K562 (cell line): ENCODE data around the gene RAB21. TPM values are rescaled to one million over a fixed set of nuclear protein-coding genes. Genes with fewer than 3 reads are reported as not detected.

Source experiments
- ARID3A ChIP-seq: IDR thresholded peaks from 2 replicates; pipeline ENCODE4 v1.6.1; 2012; ENCODE audit warnings: low read depth, low read length, improper control_type of control experiment, borderline replicate concordance
- CHD1 ChIP-seq: fragments of 200-600 bp; sonication (generic); IDR thresholded peaks from one replicate; pipeline ENCODE4 v1.6.1; 2012; ENCODE audit warnings: mild to moderate bottlenecking, moderate library complexity, low read length, inconsistent platforms
- ELK3 ChIP-seq: fragments of 450-650 bp; formaldehyde crosslinking; IDR thresholded peaks from 2 replicates; pipeline ENCODE4 v1.4.0; 2020; ENCODE audit warnings: mild to moderate bottlenecking
- NCOA6 ChIP-seq: fragments of 450-650 bp; IDR thresholded peaks from 2 replicates; pipeline ENCODE4 v1.6.1; 2017; ENCODE audit warnings: mild to moderate bottlenecking
- PREB ChIP-seq: sonication (generic); formaldehyde crosslinking; IDR thresholded peaks from 2 replicates; pipeline ENCODE4 v1.8.1; 2023; ENCODE audit warnings: mild to moderate bottlenecking, missing genetic modification reagents
- RERE ChIP-seq: sonication (generic); formaldehyde crosslinking; IDR thresholded peaks from 2 replicates; pipeline ENCODE4 v1.8.0; 2023; ENCODE audit warnings: missing genetic modification reagents, mild to moderate bottlenecking, borderline replicate concordance
- RFX1 ChIP-seq: fragments of 450-650 bp; IDR thresholded peaks from 2 replicates; pipeline ENCODE4 v1.6.1; 2016; ENCODE audit warnings: mild to moderate bottlenecking, moderate library complexity
- SAFB ChIP-seq: fragments of 200-400 bp; formaldehyde crosslinking; IDR thresholded peaks from 2 replicates; pipeline ENCODE4 v1.6.1; 2017; ENCODE audit warnings: low read depth, low read length, borderline replicate concordance
- SIRT6 ChIP-seq: IDR thresholded peaks from one replicate; pipeline ENCODE4 v1.6.1; 2012; ENCODE audit warnings: low read depth, mild to moderate bottlenecking, control low read depth, inconsistent platforms, low read length, moderate library complexity
- SMARCA5 ChIP-seq: fragments of 450-650 bp; IDR thresholded peaks from 2 replicates; pipeline ENCODE4 v1.6.1; 2016
- ZMIZ1 ChIP-seq, 2 experiments: fragments of 150-350 bp in 1 of 2; IDR thresholded peaks; 2 replicates each; pipeline ENCODE4 v1.6.1; 2012 to 2016; ENCODE audit warnings: low read depth in 2 of 2, low read length in 2 of 2, mild to moderate bottlenecking in 1 of 2, moderate library complexity in 1 of 2
- ZNF507 ChIP-seq: conservative IDR thresholded peaks from 2 replicates; pipeline ENCODE4 v1.6.1; 2017; ENCODE audit warnings: missing genetic modification characterization, missing compliant biosample characterization
- polyA plus RNA-seq, 8 experiments: library from polyadenylated mRNA; depleted of rRNA in 4 of 8; stranded (reverse) in 5 of 8; unstranded in 3 of 8; fragments of >200 nt; fragmentation: Nextera tagmentation in 2 of 8; fragmentation: Illumina TruSeq in 1 of 8; extraction: Ambion mirVana in 2 of 8; extraction: Trizol in 1 of 8; gene quantifications; 2 replicates each; pipeline versions ENCODE4 v1.2.1 to v1.2.3, GENCODE V29; 2011 to 2014; ENCODE audit warnings: inconsistent platforms in 1 of 8, missing spikeins in 1 of 8
- total RNA-seq, 7 experiments: library from RNA; depleted of rRNA in 6 of 7; stranded (reverse); fragments of >200 nt in 6 of 7; fragmentation: Illumina TruSeq in 2 of 7; extraction: Trizol in 2 of 7; gene quantifications; 2 replicates each; pipeline versions ENCODE4 v1.2.1 to v1.2.3, GENCODE V29; 2011 to 2021; ENCODE audit warnings: low replicate concordance in 1 of 7

The RAB21 gene
- total and polyA plus RNA-seq, 9 of the 15 experiments (the other 6 are each of a cell fraction or from before 2014, with no cell fraction given): 5.3 to 45.6 (median 19.6) TPM

GRCh38 chr12:71752891-71753290, 1.8 kb upstream of the RAB21 start (continued):
- TF ChIP-seq ZMIZ1 (IDR thresholded peaks at IDR 0.05; ENCODE audit: low read depth in 2 of 2, low read length in 2 of 2) (no peak; a peak in 1 of 4 replicates), CHD1 (no peak), SMARCA5 (no peak), SAFB (no peak), NCOA6 (no peak), ARID3A (peak; percentile 78; the same call in 1 of the 2 replicates), ZNF507 (tag) (no peak), RFX1 (no peak), RERE (no peak), ELK3 (no peak), PREB (CRISPR knock-in tag) (no peak), SIRT6 (no peak)
